Jurkat, Clone E6-1 (cell line): ENCODE data around the gene MAP3K12.

Experiments used
- DNase-seq: peaks from one replicate; pipeline ENCODE4 v3.0.0-alpha.2; 2011; ENCODE audit warnings: low read depth, low spot score
- H3K4me3 ChIP-seq: 2 replicates; pipeline ENCODE4 v1.5.1; 2011; ENCODE audit warnings: mild to moderate bottlenecking, low read length, control low read depth, moderate library complexity

MAP3K12 gene

DNA sequence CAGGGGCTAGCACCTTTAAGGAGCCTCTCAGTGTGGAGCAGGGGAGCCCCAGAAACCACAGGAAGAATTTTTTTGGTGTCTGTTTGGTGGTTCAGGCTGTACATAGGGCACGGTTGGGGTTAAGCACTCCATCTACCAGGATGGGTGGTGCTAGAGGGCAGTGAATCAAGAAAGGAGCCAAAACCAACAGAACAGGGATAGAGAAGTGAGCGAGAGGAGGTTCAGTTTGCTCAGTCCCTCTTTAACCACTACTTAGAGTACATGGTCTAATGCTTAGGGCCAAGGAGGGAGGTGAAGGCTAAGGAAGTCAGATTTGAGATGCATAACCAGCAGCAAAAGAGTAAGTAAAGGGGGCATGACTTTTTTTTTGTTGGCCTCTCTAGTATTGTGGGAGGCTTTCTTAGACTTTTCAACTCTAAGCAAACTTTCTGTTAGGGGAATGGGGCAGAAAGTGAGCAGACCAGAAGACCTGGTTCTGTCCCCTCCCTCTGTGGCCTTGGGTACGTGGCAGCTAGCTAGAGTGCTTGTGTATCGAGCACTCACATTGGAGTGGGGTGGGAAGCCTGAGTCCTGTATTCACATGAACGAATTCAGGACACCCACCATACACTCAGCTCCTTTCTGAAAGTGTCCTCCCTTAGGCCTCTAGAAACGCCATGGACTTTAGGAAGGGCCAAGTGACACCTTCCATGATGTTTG is 14.6 kb upstream of the MAP3K12 start:
- no peak overlapping the region for H3K4me3 ChIP-seq
- DNase-seq, result no peak

- H3K4me3 ChIP-seq, result no peak overlapping the region
- DNase-seq, result no peak
Measured at GRCh38 chr12:53510181-53510812, 11.0 kb upstream of the MAP3K12 start.

- DNase-seq, result peak; percentile 70
- H3K4me3 ChIP-seq, result no peak overlapping the region
Measured at GRCh38 chr12:53508534-53509170, 9.4 kb upstream of the MAP3K12 start.

DNA sequence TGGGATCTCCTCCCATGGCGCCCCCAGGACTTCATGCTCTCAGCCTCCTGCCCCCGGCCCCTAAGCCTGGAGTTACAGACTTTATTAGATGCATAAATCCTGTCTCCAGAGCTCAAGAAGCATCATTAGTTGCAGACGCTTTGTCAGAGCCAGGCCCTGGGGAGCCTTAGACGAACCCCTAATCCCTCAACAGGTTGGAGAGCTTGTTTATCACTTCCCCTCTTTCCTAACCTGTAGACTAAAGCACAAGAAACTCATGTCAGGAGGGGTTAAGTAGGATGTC is 8.3 kb upstream of the MAP3K12 start:
- no peak overlapping the region for H3K4me3 ChIP-seq
- DNase-seq, result no peak

DNA sequence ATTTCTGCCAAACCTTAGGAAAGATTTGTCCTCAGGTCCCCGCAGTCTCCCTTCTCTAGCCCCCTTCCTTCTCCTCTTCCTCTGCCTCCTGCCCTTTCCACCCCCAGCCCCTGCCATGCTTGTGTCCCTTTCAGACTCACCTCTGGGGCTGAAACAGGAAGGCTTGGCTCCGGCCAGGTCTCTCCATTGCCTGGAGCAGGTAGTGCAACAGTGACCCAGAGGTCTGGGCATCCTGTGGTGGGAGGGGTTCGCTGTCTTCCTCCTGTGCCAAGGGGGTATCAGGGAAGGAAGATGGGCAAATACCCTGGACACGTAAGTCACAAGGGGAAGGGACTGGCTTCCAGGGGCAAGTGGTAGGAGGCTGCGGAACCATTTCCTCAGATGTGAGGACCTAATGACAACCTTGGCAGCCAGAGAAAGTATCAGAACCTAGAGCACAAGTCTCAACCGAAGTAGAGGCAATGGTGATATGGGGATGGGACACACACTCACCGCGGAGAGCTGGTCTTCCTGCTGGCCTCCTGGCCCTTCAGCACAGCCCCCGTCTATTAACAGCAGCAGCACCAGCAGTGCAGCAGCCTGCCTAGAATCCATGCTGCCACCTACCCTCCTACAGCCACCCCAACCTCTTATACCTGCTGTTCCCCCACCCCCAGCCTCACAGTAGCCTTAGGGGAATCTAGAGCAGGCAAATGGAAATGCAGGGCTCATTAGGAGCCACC is 7.8 kb upstream of the MAP3K12 start, which contains the start of gene NPFF:
Gene NPFF (minus strand): TSS at position 604 of the 722 bp plus-strand sequence. CDS start 10 bp downstream, at position 594.
- DNase-seq, result no peak

DNA sequence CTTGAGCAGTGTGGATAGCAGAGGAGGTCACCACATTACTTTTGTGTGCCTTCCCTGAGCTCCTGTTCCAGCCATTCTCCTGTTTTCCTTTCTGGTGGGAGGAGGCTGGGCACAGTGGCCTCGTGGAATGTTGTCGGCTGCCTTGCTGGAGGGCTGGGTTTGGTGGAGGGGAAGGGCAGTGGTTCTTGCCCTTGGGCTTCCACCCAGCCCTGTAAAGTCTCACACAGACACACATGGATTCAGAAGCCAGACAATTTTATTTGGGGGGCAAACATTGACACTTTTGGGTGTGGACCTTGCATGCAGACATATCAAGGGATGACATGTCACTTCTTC is 7.2 kb upstream of the MAP3K12 start:
- no peak overlapping the region for H3K4me3 ChIP-seq
- DNase-seq, result no peak

More for the DNA sequence above, 7.8 kb upstream of the MAP3K12 start, which contains the start of gene NPFF:
- no peak within 1 kb of the TSS for H3K4me3 ChIP-seq

DNA sequence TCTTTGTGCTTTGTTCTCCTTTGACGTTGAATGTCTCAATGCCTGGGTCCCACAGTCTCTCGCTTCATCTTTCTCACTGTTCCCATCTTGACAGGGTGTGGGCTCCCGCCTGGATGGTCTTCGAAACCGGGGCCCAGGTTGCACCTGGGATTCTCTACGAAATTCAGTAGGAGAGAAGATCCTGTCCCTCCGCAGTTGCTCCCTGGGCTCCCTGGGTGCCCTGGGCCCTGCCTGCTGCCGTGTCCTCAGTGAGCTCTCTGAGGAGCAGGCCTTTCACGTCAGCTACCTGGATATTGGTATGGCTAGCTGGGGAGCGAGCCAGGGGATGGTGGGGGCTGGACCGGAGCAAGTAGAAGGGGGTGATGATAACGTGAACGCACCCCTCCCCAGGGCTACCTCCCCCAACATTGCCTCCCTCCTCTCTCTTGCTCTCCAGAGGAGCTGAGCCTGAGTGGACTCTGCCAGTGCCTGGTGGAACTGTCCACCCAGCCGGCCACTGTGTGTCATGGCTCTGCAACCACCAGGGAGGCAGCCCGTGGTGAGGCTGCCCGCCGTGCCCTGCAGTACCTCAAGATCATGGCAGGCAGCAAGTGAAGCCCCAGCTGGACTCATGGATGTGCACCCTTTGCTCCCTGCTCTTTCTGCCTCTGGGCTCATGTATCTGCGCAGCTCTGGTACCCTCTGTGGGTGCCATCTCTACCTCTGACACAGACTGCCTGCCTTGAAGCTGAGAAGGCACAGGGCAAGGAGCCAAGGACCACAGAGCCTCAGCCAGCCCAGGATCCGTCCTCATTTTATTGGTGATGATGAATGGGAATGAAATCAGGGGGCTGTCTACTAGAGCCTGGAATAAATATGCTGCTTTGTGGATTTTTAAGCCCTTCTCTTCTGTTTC is 6.5 kb upstream of the MAP3K12 start:
- DNase-seq, result no peak
- H3K4me3 ChIP-seq, result no peak overlapping the region

GRCh38 chr12:53505086-53505485 is 5.8 kb upstream of the MAP3K12 start:
- no peak overlapping the region for H3K4me3 ChIP-seq
- DNase-seq, result no peak

- no peak for DNase-seq
- no peak overlapping the region for H3K4me3 ChIP-seq
Measured at GRCh38 chr12:53504004-53504920, 5.0 kb upstream of the MAP3K12 start.

GRCh38 chr12:53502983-53503728 is 3.9 kb upstream of the MAP3K12 start:
- H3K4me3 ChIP-seq, result no peak overlapping the region
- DNase-seq, result no peak

DNA sequence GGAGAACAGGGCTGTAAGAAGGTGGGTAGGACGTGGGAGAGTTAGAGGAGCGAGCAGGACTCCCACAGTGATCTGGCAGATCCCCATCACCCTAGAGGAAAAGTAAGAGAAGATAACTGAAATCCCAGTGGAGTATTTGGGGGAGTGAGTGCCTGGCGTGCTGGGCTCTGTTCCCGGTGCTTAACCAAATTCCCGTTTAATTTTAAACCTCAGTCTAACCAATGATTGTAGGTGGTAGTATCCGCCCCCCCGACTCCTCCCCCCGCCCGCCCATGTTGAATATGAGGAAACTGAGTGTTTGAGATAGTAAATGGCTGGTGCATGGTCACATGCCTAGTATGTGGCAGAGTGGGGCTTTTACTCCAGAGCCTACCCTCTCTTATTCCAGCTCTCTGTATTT is 3.1 kb upstream of the MAP3K12 start:
- no peak for DNase-seq
- peak overlapping the region; percentile 100 for H3K4me3 ChIP-seq

- H3K4me3 ChIP-seq, result peak overlapping the region; percentile 100
- no peak for DNase-seq
Measured at GRCh38 chr12:53501615-53502181, 2.4 kb upstream of the MAP3K12 start.

- DNase-seq, result peak; percentile 99
- peak within 1 kb of the TSS; percentile 100 for H3K4me3 ChIP-seq
Measured at GRCh38 chr12:53500776-53501614, 1.7 kb upstream of the MAP3K12 start, which contains the start of gene TARBP2. TSS of gene TARBP2 (plus strand) at chr12:53501283. CDS start at chr12:53501409, 126 bp downstream.

DNA sequence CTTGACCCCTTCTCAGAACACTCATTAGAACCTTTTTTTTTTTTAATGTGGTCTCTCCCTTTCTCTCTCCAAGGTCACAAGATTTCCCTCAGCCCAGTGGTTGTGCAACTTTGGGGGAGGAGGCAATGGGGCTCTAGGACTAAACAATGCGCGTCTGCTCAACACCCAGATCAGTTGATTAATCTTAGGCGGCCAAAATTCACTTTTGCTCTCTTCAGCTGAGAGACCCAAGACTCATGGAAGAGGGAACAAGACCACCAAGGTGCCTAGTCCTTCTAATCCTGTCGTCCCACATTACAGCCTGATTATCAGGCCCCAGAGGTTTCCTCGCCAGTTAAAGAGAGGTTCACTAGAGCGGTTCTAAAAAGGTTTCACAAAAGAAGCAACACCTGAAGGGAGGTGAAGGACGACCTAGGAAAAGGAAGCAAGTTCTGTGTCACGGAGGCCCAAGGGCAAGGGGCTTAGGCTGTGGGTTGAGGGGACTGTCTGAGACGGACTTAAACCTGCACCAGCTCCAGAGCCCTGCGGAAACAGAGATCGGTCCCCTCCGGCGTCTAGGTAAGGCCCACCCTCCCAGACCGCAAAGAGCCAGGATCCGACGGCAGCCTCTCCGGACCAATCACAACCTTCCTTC is 1.0 kb upstream of the MAP3K12 start:
- no peak for DNase-seq
- peak overlapping the region; percentile 100 for H3K4me3 ChIP-seq

DNA sequence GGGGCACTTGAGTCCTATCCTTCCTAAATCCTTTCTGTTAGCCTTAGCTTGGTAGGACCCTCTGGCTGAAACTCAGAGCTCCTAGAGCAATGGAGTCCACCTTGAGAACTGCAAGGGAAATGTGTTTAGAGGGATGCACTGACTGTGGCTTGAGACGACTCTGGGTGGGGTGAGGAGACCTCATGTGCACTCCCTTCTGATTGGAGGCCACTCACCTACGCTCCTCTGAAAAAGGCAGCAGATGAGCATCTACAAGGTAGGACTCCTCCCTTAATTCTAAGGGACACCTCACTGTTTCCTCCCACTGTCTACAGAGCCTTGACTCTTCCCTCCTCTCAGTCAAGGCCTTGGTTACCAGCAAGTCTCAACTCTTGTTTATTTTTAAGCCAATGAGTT is 1.0 kb downstream of the MAP3K12 start:
- DNase-seq, result no peak
- no peak overlapping the region for H3K4me3 ChIP-seq

DNA sequence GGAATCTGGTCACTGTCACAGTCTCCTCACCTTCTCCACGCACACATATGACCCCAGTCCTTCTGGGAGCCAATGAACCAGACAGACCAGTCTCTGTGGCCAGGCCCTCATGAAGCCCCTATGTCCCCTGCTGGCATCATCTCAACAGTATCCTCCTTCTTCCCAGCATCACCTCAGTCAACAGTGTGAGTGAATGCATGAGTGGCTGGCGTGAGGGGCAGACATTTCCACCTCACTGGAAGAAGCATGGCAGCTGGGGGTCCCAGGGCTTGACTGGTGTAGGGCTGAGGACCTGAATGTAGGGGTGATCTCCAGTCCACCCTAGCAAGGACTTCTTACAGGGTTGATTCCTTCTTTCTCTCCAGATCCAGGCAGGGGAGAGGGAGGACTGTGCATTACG is 1.8 kb downstream of the MAP3K12 start:
- DNase-seq, result no peak
- no peak overlapping the region for H3K4me3 ChIP-seq
